GM19351 (cell line): Measurements from ENCODE around the gene RFT1.
"Not testable (repeated sequence)": the region's sequence is repeated elsewhere in the genome, so short reads cannot be mapped to it uniquely, and the experiment has no call there.

ENCODE experiments used
- ATAC-seq: cut with Tn5 transposase; IDR thresholded peaks from one replicate; pipeline ENCODE4 v1.9.1; 2021; ENCODE audit warnings: mild to moderate bottlenecking, moderate library complexity; ENCODE audit not compliant: unreplicated experiment

Gene RFT1

GRCh38 chr3:53072653-53073552 is 57.3 kb downstream of the RFT1 start:
- peak; percentile 92 for ATAC-seq

- ATAC-seq, result no peak
Measured at GRCh38 chr3:53071882-53072431, 58.3 kb downstream of the RFT1 start.

- no peak for ATAC-seq
Measured at GRCh38 chr3:53069422-53070068, 60.7 kb downstream of the RFT1 start.

- ATAC-seq, result no peak
Measured at GRCh38 chr3:53068176-53068575, 62.1 kb downstream of the RFT1 start.

GRCh38 chr3:53067567-53067966 is 62.7 kb downstream of the RFT1 start:
- ATAC-seq, result no peak

DNA sequence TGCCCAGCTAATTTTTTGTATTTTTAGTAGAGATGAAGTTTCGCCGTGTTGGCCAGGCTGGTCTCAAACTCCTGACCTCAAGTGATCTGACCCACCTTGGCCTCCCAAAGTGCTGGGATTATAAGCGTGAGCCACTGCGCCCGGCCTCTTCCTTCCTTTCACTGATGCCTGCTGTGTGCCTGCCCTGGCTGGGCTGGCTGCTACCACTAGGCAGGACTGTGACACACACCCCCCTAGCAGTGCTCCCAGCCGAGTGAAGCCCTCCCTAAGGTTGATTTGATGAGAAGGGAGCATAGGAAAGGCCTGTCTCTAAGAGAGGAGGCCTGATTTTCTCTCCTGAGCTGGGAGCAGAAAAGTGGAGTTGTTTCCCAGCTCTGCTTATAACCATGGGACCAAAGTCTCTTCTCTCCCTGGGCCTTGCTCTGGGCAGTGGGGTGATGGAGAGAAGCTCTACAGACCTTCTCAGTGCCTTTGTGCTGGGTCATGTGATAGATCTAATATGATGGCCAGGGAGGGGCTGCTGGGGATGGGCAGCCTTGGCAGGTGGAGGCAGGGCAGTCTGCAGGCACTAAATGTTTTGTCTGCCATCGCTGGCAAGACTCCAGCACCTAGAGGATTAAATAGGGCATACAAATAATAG is 64.3 kb downstream of the RFT1 start:
- ATAC-seq, result no peak

GRCh38 chr3:53062905-53063304 is 67.3 kb downstream of the RFT1 start:
- no peak for ATAC-seq

GRCh38 chr3:53056442-53056841 is 73.8 kb downstream of the RFT1 start:
- no peak for ATAC-seq

- ATAC-seq, result not testable (repeated sequence)
Measured at GRCh38 chr3:53054233-53054632, 76.0 kb downstream of the RFT1 start.

GRCh38 chr3:53051929-53052328 is 78.3 kb downstream of the RFT1 start:
- ATAC-seq, result no peak

DNA sequence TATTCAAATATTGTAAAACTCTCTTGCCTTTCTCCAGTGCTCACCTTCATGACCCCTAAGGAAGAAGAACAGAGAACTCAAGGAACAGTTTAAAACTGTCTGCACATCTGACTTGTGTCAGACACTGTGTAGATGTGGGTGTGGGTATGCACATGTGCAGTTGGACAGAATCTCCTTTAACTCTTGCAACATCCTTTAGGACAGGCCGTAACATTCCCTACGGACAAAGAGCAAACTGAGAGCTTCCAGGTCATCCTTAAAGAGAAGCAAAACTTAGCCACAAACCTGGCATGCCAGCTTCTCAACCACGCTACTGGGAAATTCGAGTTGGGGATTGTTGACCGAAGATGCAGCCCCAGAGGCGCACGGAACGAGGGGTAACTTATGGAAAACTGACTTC is 80.2 kb downstream of the RFT1 start:
- ATAC-seq, result no peak

- ATAC-seq, result peak; percentile 27
Measured at GRCh38 chr3:53046171-53047170, 83.8 kb downstream of the RFT1 start.

DNA sequence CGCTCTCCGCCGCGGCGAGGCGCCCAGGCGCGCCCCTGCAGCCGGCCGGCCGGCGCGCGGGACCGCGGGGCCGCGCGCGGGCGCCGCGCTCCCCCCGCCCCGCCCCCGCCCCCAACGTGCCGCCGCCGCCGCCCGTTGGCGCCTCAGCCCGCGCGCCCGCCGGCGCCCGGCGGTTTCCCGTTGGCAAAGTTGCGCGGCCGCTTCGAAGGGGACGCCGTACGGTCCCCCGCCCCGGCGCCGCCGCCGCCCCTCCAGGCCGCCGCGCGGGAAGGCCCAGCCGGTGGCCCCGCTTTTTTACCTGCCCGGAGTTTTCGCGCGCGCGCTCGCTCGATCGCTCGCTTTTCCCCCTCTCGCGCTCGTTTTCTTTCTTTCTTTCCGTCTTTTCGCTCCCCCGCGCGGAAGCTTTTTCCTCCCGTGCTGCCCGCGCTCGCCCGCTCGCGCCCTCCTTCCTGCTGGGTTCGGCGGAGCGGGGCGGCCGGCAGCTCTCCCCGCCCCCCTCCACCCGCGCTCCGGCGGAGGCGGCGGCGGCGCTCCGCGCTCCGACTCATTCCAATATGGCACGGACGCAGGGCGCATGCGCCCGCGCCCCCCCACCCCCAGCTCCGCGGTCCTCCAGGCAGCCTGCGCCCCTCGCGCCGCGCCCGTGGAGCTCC is 84.6 kb downstream of the RFT1 start, which contains the start of gene SFMBT1:
Gene SFMBT1, minus strand, starts transcription at position 556 of the 653 bp plus-strand sequence. CDS start 76,945 bp downstream, outside the sequence.
- peak; percentile 47 for ATAC-seq

DNA sequence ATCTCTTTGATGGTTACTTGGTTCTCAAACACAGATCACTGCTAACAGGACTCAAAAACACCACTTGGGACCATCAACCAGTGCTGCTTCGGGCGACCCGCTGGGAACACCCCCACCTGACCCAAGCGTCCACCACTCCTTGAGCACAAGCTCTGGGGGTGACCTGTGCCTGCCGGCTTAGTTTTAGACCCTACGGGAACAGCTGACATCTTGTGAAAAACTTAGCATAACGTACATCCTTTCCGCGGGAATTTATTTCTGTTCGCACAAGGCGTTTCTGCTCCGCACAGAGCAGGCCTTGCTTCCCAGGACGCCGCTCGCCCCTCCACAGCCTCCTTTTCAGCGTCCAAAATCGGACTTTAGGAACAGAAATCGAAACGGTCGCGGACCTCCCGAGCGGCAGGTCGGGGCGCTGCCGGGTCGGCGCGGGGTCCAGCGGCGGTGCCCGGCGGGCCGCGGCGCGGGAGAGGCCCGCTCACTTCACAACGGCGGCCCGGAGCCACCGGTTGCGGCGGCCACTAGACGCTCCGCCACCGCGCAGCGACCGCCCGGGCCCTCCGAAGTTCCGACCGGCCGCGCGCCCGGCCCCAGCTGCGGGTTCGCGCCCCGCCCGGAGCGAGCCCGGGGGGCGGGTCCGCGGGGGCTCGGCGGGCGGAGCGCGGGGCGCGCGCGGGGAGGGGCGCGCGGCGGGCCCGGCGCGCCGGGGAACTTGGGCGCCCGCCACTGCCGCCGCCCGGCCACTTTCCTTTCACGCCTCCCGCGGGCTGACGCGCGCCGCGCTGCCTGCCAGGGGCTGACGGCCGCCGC is 85.3 kb downstream of the RFT1 start:
- peak; percentile 48 for ATAC-seq

- no peak for ATAC-seq
Measured at GRCh38 chr3:53044371-53044710, 85.9 kb downstream of the RFT1 start.

DNA sequence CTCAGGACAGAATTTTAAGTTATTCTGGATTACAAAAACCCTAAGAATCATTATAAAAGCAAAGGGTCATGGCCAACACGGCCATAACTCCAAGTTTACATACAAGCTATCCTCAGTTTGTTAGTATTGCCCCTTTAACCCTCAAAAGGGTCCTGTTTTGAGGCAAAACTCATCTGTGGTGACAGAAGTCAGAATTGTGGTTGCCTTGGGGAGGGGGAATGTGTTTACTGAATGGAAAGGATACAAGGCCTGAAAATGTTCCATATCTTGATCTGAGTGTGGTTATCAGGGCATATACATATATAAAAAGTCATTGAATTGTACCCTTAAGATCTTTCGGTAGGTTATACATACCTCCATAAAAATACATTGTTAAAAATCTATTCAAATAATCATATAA is 86.5 kb downstream of the RFT1 start:
- no peak for ATAC-seq

DNA sequence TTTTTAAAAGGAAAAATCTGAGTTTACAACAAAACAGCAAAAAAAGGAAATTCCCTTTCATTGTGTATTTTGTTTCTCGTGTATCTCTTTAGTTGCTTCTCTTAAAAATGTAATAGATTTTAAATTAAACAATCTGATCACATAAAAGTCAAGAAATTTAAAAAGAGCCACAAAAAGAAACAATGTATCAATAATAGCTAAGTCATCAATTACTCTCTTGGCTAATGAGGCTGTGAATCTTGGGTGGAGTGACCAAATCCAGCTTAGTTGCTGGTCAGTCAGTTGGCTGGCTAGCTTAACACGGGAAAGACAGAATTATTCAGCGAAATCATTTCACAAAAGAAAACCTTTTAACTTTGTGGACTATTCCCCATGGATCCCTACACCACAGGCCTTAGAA is 87.6 kb downstream of the RFT1 start:
- ATAC-seq, result no peak

- ATAC-seq, result no peak
Measured at GRCh38 chr3:53040351-53040820, 89.8 kb downstream of the RFT1 start.

DNA sequence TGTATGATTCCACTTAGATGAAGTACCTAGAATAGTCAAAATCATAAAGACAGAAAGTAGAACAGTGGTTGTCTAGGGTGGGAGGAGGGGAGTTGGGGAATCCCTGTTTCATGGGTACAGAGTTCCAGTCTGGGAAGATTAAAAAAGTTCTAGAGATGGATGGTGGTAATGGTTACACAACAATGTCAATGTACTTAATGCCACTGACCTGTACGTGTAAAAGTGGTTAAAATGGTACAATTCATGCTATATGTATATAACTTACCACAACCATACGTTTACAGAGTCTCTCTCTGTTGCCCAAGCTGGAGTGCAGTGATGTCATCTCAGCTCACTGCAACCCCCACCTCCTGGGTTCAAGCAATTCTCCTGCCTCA is 90.9 kb downstream of the RFT1 start:
- no peak for ATAC-seq
